Stimulated activated CD8-positive, alpha-beta memory T cell treated with anti-CD3 and anti-CD28 coated beads, Interleukin-7, amount 100 ng/mL, for 4 hours (primary cell): ENCODE data around the gene CNIH3.

Experiments
- DNase-seq, 2 donors: peaks; one replicate each; pipeline ENCODE4 v3.0.0-alpha.2; 2020; ENCODE audit warnings: low read depth in 2 of 2

Gene CNIH3

GRCh38 chr1:224616756-224617409 lies 766 bp downstream of the CNIH3 start:
- DNase-seq, result no peak

- DNase-seq, result no peak
Observed at GRCh38 chr1:224617410-224618355, 1.6 kb downstream of the CNIH3 start.

- DNase-seq, result no peak
Observed at GRCh38 chr1:224619209-224619608, 3.1 kb downstream of the CNIH3 start.

GRCh38 chr1:224620105-224620504 lies 4.0 kb downstream of the CNIH3 start:
- no peak for DNase-seq

GRCh38 chr1:224621813-224622682 lies 5.9 kb downstream of the CNIH3 start:
- DNase-seq, result no peak

GRCh38 chr1:224622831-224623230 lies 6.7 kb downstream of the CNIH3 start:
- DNase-seq, result no peak

- no peak for DNase-seq
Observed at GRCh38 chr1:224623310-224623714, 7.2 kb downstream of the CNIH3 start.

- DNase-seq, result peak; percentile 57 to 67
Observed at GRCh38 chr1:224623743-224624333, 7.7 kb downstream of the CNIH3 start.

GRCh38 chr1:224624432-224624831 lies 8.3 kb downstream of the CNIH3 start:
- no peak for DNase-seq

- no peak for DNase-seq
Observed at GRCh38 chr1:224626042-224626441, 9.9 kb downstream of the CNIH3 start.

- DNase-seq, result no peak
Observed at GRCh38 chr1:224629965-224630364, 13.8 kb downstream of the CNIH3 start.

GRCh38 chr1:224631462-224632115 lies 15.5 kb downstream of the CNIH3 start:
- DNase-seq, result no peak

GRCh38 chr1:224632381-224632871 lies 16.3 kb downstream of the CNIH3 start:
- no peak for DNase-seq

- DNase-seq, result no peak
Observed at GRCh38 chr1:224632921-224633321, 16.8 kb downstream of the CNIH3 start.

- DNase-seq, result no peak
Observed at GRCh38 chr1:224635356-224635755, 19.2 kb downstream of the CNIH3 start.

- DNase-seq, result no peak
Observed at GRCh38 chr1:224637515-224637914, 21.4 kb downstream of the CNIH3 start.

GRCh38 chr1:224637936-224638335 lies 21.8 kb downstream of the CNIH3 start:
- no peak for DNase-seq

GRCh38 chr1:224639426-224639975 lies 23.4 kb downstream of the CNIH3 start:
- no peak for DNase-seq

GRCh38 chr1:224640018-224640417 lies 23.9 kb downstream of the CNIH3 start:
- DNase-seq, result no peak

- DNase-seq, result no peak
Observed at GRCh38 chr1:224640587-224640986, 24.5 kb downstream of the CNIH3 start.

GRCh38 chr1:224641030-224641429 lies 24.9 kb downstream of the CNIH3 start:
- no peak for DNase-seq
